ENCODE data around the gene CLCN2.

The CLCN2 gene

GRCh38 chr3:184381261-184382224 lies 20.1 kb upstream of the CLCN2 start:
- Histone ChIP-seq H3K27ac (ENCODE audit: poor library complexity, severe bottlenecking) (no peak overlapping the region), H3K27me3 (ENCODE audit: insufficient read depth, poor library complexity, severe bottlenecking) (peaks cover 36% of the 10 kb centered on the region), H3K4me3 (ENCODE audit: severe bottlenecking) (no peak overlapping the region), H3K36me3 (ENCODE audit: low read depth) (no peaks in the 10 kb centered on the region), H3K9me3 (ENCODE audit: severe bottlenecking) (no peaks in the 10 kb centered on the region), H3K4me1 (ENCODE audit: insufficient read depth, poor library complexity, severe bottlenecking) (no peaks in the 10 kb centered on the region)
- no peak for TF ChIP-seq CTCF (IDR thresholded peaks at IDR 0.05; ENCODE audit: poor library complexity, severe bottlenecking)
- DNase-seq (ENCODE audit: low spot score) (no peak), ATAC-seq (ENCODE audit: low read depth) (no peak)

- H3K27me3 ChIP-seq (ENCODE audit: insufficient read depth, poor library complexity, severe bottlenecking) = peaks cover 39% of the 10 kb centered on the region
- TF ChIP-seq CTCF (IDR thresholded peaks at IDR 0.05; ENCODE audit: poor library complexity, severe bottlenecking) = no peak
These were observed 19.3 kb upstream of the CLCN2 start for GRCh38 chr3:184380627-184381260.

GRCh38 chr3:184380185-184380626 lies 18.8 kb upstream of the CLCN2 start:
- DNase-seq (ENCODE audit: low spot score) (no peak), ATAC-seq (ENCODE audit: low read depth) (peak; percentile 37; the same call in 2 of the 3 replicates)
- Histone ChIP-seq H3K27me3 (ENCODE audit: insufficient read depth, poor library complexity, severe bottlenecking) (peaks cover 42% of the 10 kb centered on the region), H3K27ac (ENCODE audit: poor library complexity, severe bottlenecking) (no peak overlapping the region), H3K4me3 (ENCODE audit: severe bottlenecking) (peak overlapping the region; percentile 37), H3K9me3 (ENCODE audit: severe bottlenecking) (no peaks in the 10 kb centered on the region), H3K36me3 (ENCODE audit: low read depth) (no peaks in the 10 kb centered on the region), H3K4me1 (ENCODE audit: insufficient read depth, poor library complexity, severe bottlenecking) (no peaks in the 10 kb centered on the region)
- no peak for TF ChIP-seq CTCF (IDR thresholded peaks at IDR 0.05; ENCODE audit: poor library complexity, severe bottlenecking)

More at GRCh38 chr3:184380627-184381260, 19.3 kb upstream of the CLCN2 start:
- ATAC-seq (ENCODE audit: low read depth) (0 out of 3 replicates have a peak, but pooled peaks have one; percentile 7), DNase-seq (ENCODE audit: low spot score) (no peak)
- H3K4me1 ChIP-seq (ENCODE audit: insufficient read depth, poor library complexity, severe bottlenecking) = no peaks in the 10 kb centered on the region
- H3K27ac ChIP-seq (ENCODE audit: poor library complexity, severe bottlenecking) = no peak overlapping the region
- H3K4me3 ChIP-seq (ENCODE audit: severe bottlenecking) = peak overlapping the region; percentile 37
- no peaks in the 10 kb centered on the region for H3K36me3 ChIP-seq (ENCODE audit: low read depth)
- H3K9me3 ChIP-seq (ENCODE audit: severe bottlenecking) = no peaks in the 10 kb centered on the region

- no peak for DNase-seq (ENCODE audit: low spot score)
- Histone ChIP-seq H3K4me1 (ENCODE audit: insufficient read depth, poor library complexity, severe bottlenecking) (no peaks in the 10 kb centered on the region), H3K4me3 (ENCODE audit: severe bottlenecking) (peak within 1 kb of the TSS; percentile 37), H3K9me3 (ENCODE audit: severe bottlenecking) (no peaks in the 10 kb centered on the region), H3K27ac (ENCODE audit: poor library complexity, severe bottlenecking) (no peak within 1 kb of the TSS), H3K36me3 (ENCODE audit: low read depth) (no peaks in the 10 kb centered on the region), H3K27me3 (ENCODE audit: insufficient read depth, poor library complexity, severe bottlenecking) (peaks cover 47% of the 10 kb centered on the region)
- TF ChIP-seq CTCF (IDR thresholded peaks at IDR 0.05; ENCODE audit: poor library complexity, severe bottlenecking) = no peak
- no peak; the same call in 2 of the 3 replicates for ATAC-seq (ENCODE audit: low read depth)
These were observed 18.2 kb upstream of the CLCN2 start, which contains the start of gene CHRD for GRCh38 chr3:184379358-184380184. CHRD (plus strand) TSS chr3:184380054; CDS start chr3:184380319, 265 bp downstream.

All from RWPE2 (cell line).